Thoracic aorta (tissue), 2 donors: ENCODE measurements around the gene ABCG1. TPM values are rescaled to one million over a fixed set of nuclear protein-coding genes. Genes with fewer than 3 reads are reported as not detected.
A peak's percentile ranks its signal among the peaks of the same experiment; 100 is the strongest.
"Not testable (repeated sequence)": the region's sequence is repeated elsewhere in the genome, so short reads cannot be mapped to it uniquely, and the experiment has no call there.

Experiments
- ATAC-seq: fragments of 150-250 bp; one replicate; pipeline ENCODE4 v1.8.0; 2017; ENCODE audit warnings: low read depth; ENCODE audit not compliant: insufficient number of reproducible peaks, low FRiP score
- DNase-seq: peaks from one replicate; pipeline ENCODE4 v3.0.0-alpha.2; 2020; ENCODE audit warnings: low spot score
- H3K27ac ChIP-seq, 2 donors: fragments of 200-600 bp; sonication (generic); 1 replicate in 1 of 2; 2 replicates in 1 of 2; pipeline ENCODE4 v1.5.1; 2016; ENCODE audit warnings: mild to moderate bottlenecking in 2 of 2, moderate library complexity in 2 of 2
- H3K27me3 ChIP-seq: fragments of 200-600 bp; sonication (generic); replicated peaks from 2 replicates; pipeline ENCODE4 v1.6.0; 2016; ENCODE audit warnings: mild to moderate bottlenecking; ENCODE audit not compliant: insufficient read depth
- H3K36me3 ChIP-seq: fragments of 200-600 bp; sonication (generic); one replicate; pipeline ENCODE4 v1.5.1; 2016
- H3K4me1 ChIP-seq, 2 donors: fragments of 200-600 bp; sonication (generic); 1 replicate in 1 of 2; 2 replicates in 1 of 2; pipeline versions ENCODE4 v1.5.1 to v1.6.0; 2016; ENCODE audit warnings: low read depth in 2 of 2, mild to moderate bottlenecking in 1 of 2; ENCODE audit not compliant: control insufficient read depth in 1 of 2
- H3K4me3 ChIP-seq: fragments of 200-600 bp; sonication (generic); 2 replicates; pipeline ENCODE4 v1.5.1; 2016; ENCODE audit warnings: mild to moderate bottlenecking
- H3K9me3 ChIP-seq: fragments of 200-600 bp; sonication (generic); 2 replicates; pipeline ENCODE4 v1.5.1; 2016
- total RNA-seq, 2 donors: library from RNA; depleted of rRNA; stranded (reverse); fragments of >200 nt; gene quantifications; one replicate each; pipeline versions ENCODE4 v1.1.0 to v1.2.3, GENCODE V29; 2016
- TF ChIP-seq, protein P1 (sequence below): fragments of 200-600 bp; sonication (generic); IDR thresholded peaks from one replicate; pipeline ENCODE4 v1.5.1; 2019; ENCODE audit warnings: antibody characterized with exemption

Gene ABCG1
- total RNA-seq, 2 donors from 2014 or later = 15.6 to 20.6 TPM

GRCh38 chr21:42174173-42174572, 44.8 kb upstream of the ABCG1 start:
- Histone ChIP-seq H3K27me3 (no peaks in the 10 kb centered on the region), H3K4me1 (peaks cover 0 to 11% of the 10 kb centered on the region in 2 donors), H3K36me3 (no peaks in the 10 kb centered on the region), H3K27ac (no peak overlapping the region), H3K9me3 (no peaks in the 10 kb centered on the region), H3K4me3 (no peak overlapping the region)
- TF ChIP-seq, protein P1, sequence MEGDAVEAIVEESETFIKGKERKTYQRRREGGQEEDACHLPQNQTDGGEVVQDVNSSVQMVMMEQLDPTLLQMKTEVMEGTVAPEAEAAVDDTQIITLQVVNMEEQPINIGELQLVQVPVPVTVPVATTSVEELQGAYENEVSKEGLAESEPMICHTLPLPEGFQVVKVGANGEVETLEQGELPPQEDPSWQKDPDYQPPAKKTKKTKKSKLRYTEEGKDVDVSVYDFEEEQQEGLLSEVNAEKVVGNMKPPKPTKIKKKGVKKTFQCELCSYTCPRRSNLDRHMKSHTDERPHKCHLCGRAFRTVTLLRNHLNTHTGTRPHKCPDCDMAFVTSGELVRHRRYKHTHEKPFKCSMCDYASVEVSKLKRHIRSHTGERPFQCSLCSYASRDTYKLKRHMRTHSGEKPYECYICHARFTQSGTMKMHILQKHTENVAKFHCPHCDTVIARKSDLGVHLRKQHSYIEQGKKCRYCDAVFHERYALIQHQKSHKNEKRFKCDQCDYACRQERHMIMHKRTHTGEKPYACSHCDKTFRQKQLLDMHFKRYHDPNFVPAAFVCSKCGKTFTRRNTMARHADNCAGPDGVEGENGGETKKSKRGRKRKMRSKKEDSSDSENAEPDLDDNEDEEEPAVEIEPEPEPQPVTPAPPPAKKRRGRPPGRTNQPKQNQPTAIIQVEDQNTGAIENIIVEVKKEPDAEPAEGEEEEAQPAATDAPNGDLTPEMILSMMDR = no peak
- DNase-seq (no peak), ATAC-seq (no peak)

GRCh38 chr21:42175110-42175710, 43.7 kb upstream of the ABCG1 start:
- Histone ChIP-seq H3K4me3 (no peak overlapping the region), H3K27me3 (no peaks in the 10 kb centered on the region), H3K27ac (no peak overlapping the region), H3K9me3 (no peaks in the 10 kb centered on the region), H3K36me3 (no peaks in the 10 kb centered on the region), H3K4me1 (peaks cover 0 to 11% of the 10 kb centered on the region in 2 donors)
- ATAC-seq (no peak), DNase-seq (no peak)
- TF ChIP-seq, protein P1 = no peak

GRCh38 chr21:42176859-42177258, 42.1 kb upstream of the ABCG1 start:
- DNase-seq (no peak), ATAC-seq (peak; percentile 50)
- peak overlapping the region in 1 of 2 donors; percentile 15 for H3K27ac ChIP-seq
- H3K36me3 ChIP-seq = no peaks in the 10 kb centered on the region
- TF ChIP-seq, protein P1 = no peak
- H3K27me3 ChIP-seq = no peaks in the 10 kb centered on the region
- H3K9me3 ChIP-seq = no peaks in the 10 kb centered on the region
- H3K4me3 ChIP-seq = peak overlapping the region; percentile 11
- H3K4me1 ChIP-seq = peaks cover 0 to 11% of the 10 kb centered on the region in 2 donors

DNA sequence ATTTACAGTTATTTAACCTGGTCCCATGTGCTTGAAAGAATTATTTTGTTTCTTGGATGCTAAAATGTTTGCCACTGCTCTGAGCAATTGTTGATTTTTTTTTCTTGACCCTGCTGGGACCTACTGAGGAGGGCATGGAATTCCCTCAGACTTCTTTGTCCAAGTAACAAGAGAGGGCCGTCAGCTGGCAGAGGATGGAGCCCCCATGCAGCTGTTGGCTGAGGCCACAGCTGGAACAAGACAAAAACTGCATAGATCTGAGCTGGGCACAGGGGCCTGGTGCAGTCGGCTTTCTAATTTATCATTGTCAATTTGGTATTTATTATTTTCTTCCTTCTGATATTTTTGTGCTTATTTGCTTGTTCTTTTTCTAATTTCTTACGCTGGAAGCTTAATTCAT, 39.6 kb upstream of the ABCG1 start:
- ATAC-seq (no peak), DNase-seq (no peak)
- Histone ChIP-seq H3K27me3 (no peaks in the 10 kb centered on the region), H3K9me3 (no peaks in the 10 kb centered on the region), H3K36me3 (no peaks in the 10 kb centered on the region), H3K4me3 (no peak overlapping the region), H3K27ac (no peak overlapping the region), H3K4me1 (peaks cover 0 to 11% of the 10 kb centered on the region in 2 donors)
- TF ChIP-seq, protein P1 = no peak

DNA sequence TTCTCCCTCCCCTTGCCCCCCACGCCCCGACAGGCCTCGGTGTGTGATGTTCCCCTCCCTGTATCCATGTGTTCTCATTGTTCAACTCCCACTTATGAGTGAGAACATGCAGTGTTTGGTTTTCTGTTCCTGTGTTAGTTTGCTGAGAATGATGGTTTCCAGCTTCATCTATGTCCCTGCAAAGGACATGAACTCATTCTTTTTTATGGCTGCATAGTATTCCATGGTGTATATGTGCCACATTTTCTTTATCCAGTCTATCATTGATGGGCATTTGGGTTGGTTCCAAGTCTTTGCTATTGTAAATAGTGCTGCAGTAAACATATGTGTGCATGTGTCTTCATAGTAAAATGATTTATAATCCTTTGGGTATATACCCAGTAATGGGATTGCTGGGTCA, 38.9 kb upstream of the ABCG1 start:
- H3K4me1 ChIP-seq = peaks cover 0 to 11% of the 10 kb centered on the region in 2 donors
- not testable (repeated sequence) for ATAC-seq, H3K27ac ChIP-seq, H3K27me3 ChIP-seq, H3K4me3 ChIP-seq, H3K36me3 ChIP-seq, H3K9me3 ChIP-seq, DNase-seq
